ENCODE results near the gene B4GAT1.
"Not testable (repeated sequence)": the region's sequence is repeated elsewhere in the genome, so short reads cannot be mapped to it uniquely, and the experiment has no call there.

B4GAT1 gene

GRCh38 chr11:66322732-66323427 is 24.5 kb downstream of the B4GAT1 start:
- H3K4me1 Mint-ChIP-seq: peaks cover 64% of the 10 kb centered on the region
- DNase-seq (ENCODE audit: low spot score in 2 of 2) (no peak), ATAC-seq (no peak)
- no peak overlapping the region for H3K27ac Mint-ChIP-seq
- H3K4me3 Mint-ChIP-seq: no peak overlapping the region
- no peaks in the 10 kb centered on the region for H3K36me3 Mint-ChIP-seq
- H3K9me3 Mint-ChIP-seq: no peaks in the 10 kb centered on the region

GRCh38 chr11:66321606-66322005 is 25.8 kb downstream of the B4GAT1 start:
- Mint-ChIP-seq H3K9me3 (no peaks in the 10 kb centered on the region), H3K4me3 (no peak overlapping the region), H3K27ac (no peak overlapping the region), H3K36me3 (no peaks in the 10 kb centered on the region), H3K4me1 (peaks cover 62% of the 10 kb centered on the region)
- DNase-seq (ENCODE audit: low spot score in 2 of 2) (no peak), ATAC-seq (no peak)

- not testable (repeated sequence) for DNase-seq (ENCODE audit: low spot score in 2 of 2); H3K36me3 Mint-ChIP-seq; H3K9me3 Mint-ChIP-seq; H3K27ac Mint-ChIP-seq; ATAC-seq; H3K4me3 Mint-ChIP-seq
- H3K4me1 Mint-ChIP-seq: peaks cover 57% of the 10 kb centered on the region
Measured at GRCh38 chr11:66320748-66321147, 26.7 kb downstream of the B4GAT1 start.

GRCh38 chr11:66320289-66320688 is 27.1 kb downstream of the B4GAT1 start:
- H3K27ac Mint-ChIP-seq, H3K4me3 Mint-ChIP-seq: not testable (repeated sequence)

GRCh38 chr11:66318600-66318970 is 28.8 kb downstream of the B4GAT1 start:
- Mint-ChIP-seq H3K9me3 (no peaks in the 10 kb centered on the region), H3K27ac (peak overlapping the region; percentile 88), H3K4me3 (peak overlapping the region; percentile 46), H3K4me1 (peaks cover 66% of the 10 kb centered on the region), H3K36me3 (no peaks in the 10 kb centered on the region)
- ATAC-seq: no peak
- DNase-seq (ENCODE audit: low spot score in 2 of 2): no peak

More at GRCh38 chr11:66320289-66320688, 27.1 kb downstream of the B4GAT1 start:
- ATAC-seq; DNase-seq (ENCODE audit: low spot score in 2 of 2); H3K9me3 Mint-ChIP-seq; H3K36me3 Mint-ChIP-seq: not testable (repeated sequence)
- H3K4me1 Mint-ChIP-seq: peaks cover 59% of the 10 kb centered on the region

GRCh38 chr11:66317723-66318599 is 29.5 kb downstream of the B4GAT1 start:
- Mint-ChIP-seq H3K9me3 (no peaks in the 10 kb centered on the region), H3K27ac (peak overlapping the region; percentile 88), H3K4me1 (peaks cover 60% of the 10 kb centered on the region), H3K36me3 (no peaks in the 10 kb centered on the region), H3K4me3 (peak overlapping the region; percentile 46)
- ATAC-seq (peak; percentile 69), DNase-seq (ENCODE audit: low spot score in 2 of 2) (peak in 1 of 2 donors; percentile 65)

GRCh38 chr11:66317322-66317722 is 30.1 kb downstream of the B4GAT1 start:
- peak in 1 of 2 donors; percentile 66 for DNase-seq (ENCODE audit: low spot score in 2 of 2)

GRCh38 chr11:66316849-66317251 is 30.6 kb downstream of the B4GAT1 start, which contains the start of gene CD248:
CD248 (minus strand) TSS chr11:66317044; CDS start chr11:66317027, 17 bp downstream.
- H3K27ac Mint-ChIP-seq: peak within 1 kb of the TSS; percentile 81
- DNase-seq (ENCODE audit: low spot score in 2 of 2) (no peak), ATAC-seq (no peak)
- no peaks in the 10 kb centered on the region for H3K9me3 Mint-ChIP-seq
- H3K4me1 Mint-ChIP-seq: peaks cover 58% of the 10 kb centered on the region
- H3K36me3 Mint-ChIP-seq: no peaks in the 10 kb centered on the region
- H3K4me3 Mint-ChIP-seq: peak within 1 kb of the TSS; percentile 88

More at GRCh38 chr11:66317322-66317722, 30.1 kb downstream of the B4GAT1 start:
- no peaks in the 10 kb centered on the region for H3K36me3 Mint-ChIP-seq
- peak overlapping the region; percentile 63 for H3K27ac Mint-ChIP-seq
- peaks cover 56% of the 10 kb centered on the region for H3K4me1 Mint-ChIP-seq
- H3K9me3 Mint-ChIP-seq: no peaks in the 10 kb centered on the region
- peak overlapping the region; percentile 46 for H3K4me3 Mint-ChIP-seq
- peak; percentile 11 for ATAC-seq

- DNase-seq (ENCODE audit: low spot score in 2 of 2) (no peak), ATAC-seq (no peak)
- Mint-ChIP-seq H3K4me3 (peak overlapping the region; percentile 88), H3K36me3 (no peaks in the 10 kb centered on the region), H3K27ac (peak overlapping the region; percentile 81), H3K4me1 (peaks cover 61% of the 10 kb centered on the region), H3K9me3 (no peaks in the 10 kb centered on the region)
Measured at GRCh38 chr11:66315921-66316811, 31.3 kb downstream of the B4GAT1 start.

GRCh38 chr11:66315498-66315885 is 31.9 kb downstream of the B4GAT1 start:
- Mint-ChIP-seq H3K4me1 (peaks cover 61% of the 10 kb centered on the region), H3K36me3 (no peaks in the 10 kb centered on the region), H3K9me3 (no peaks in the 10 kb centered on the region), H3K27ac (peak overlapping the region; percentile 81), H3K4me3 (peak overlapping the region; percentile 88)
- ATAC-seq (no peak), DNase-seq (ENCODE audit: low spot score in 2 of 2) (no peak)

GRCh38 chr11:66314561-66315497 is 32.6 kb downstream of the B4GAT1 start:
- Mint-ChIP-seq H3K27ac (peak overlapping the region; percentile 81), H3K36me3 (no peaks in the 10 kb centered on the region), H3K9me3 (no peaks in the 10 kb centered on the region), H3K4me3 (peak overlapping the region; percentile 88), H3K4me1 (peaks cover 61% of the 10 kb centered on the region)
- DNase-seq (ENCODE audit: low spot score in 2 of 2) (no peak), ATAC-seq (no peak)

- peak overlapping the region; percentile 88 for H3K4me3 Mint-ChIP-seq
- H3K4me1 Mint-ChIP-seq: peaks cover 57% of the 10 kb centered on the region
- no peak for DNase-seq (ENCODE audit: low spot score in 2 of 2)
- H3K27ac Mint-ChIP-seq: peak overlapping the region; percentile 73
- ATAC-seq: no peak
- H3K9me3 Mint-ChIP-seq: no peaks in the 10 kb centered on the region
- H3K36me3 Mint-ChIP-seq: no peaks in the 10 kb centered on the region
Measured at GRCh38 chr11:66314186-66314501, 33.3 kb downstream of the B4GAT1 start.

GRCh38 chr11:66313321-66314185 is 33.9 kb downstream of the B4GAT1 start:
- ATAC-seq (no peak), DNase-seq (ENCODE audit: low spot score in 2 of 2) (no peak)
- H3K36me3 Mint-ChIP-seq: no peaks in the 10 kb centered on the region
- H3K27ac Mint-ChIP-seq: peak overlapping the region; percentile 96
- H3K9me3 Mint-ChIP-seq: no peaks in the 10 kb centered on the region
- H3K4me1 Mint-ChIP-seq: peaks cover 51% of the 10 kb centered on the region
- H3K4me3 Mint-ChIP-seq: peak overlapping the region; percentile 88
